HUES64 (cell line): ENCODE measurements around the gene FTSJ3. TPM values are rescaled to one million over a fixed set of nuclear protein-coding genes. Genes with fewer than 3 reads are reported as not detected.
A peak's percentile ranks its signal among the peaks of the same experiment; 100 is the strongest.
"Not testable (repeated sequence)": the region's sequence is repeated elsewhere in the genome, so short reads cannot be mapped to it uniquely, and the experiment has no call there.

Experiments used
- H3K27ac ChIP-seq: 2 replicates; pipeline ENCODE4 v1.7.0; 2013; ENCODE audit warnings: low read depth, low read length, inconsistent platforms
- H3K27me3 ChIP-seq: 2 replicates; pipeline ENCODE4 v1.6.1; 2013; ENCODE audit warnings: mild to moderate bottlenecking, low read length; ENCODE audit not compliant: insufficient read depth
- H3K36me3 ChIP-seq: 2 replicates; pipeline ENCODE4 v1.6.1; 2013; ENCODE audit warnings: mild to moderate bottlenecking, low read length; ENCODE audit not compliant: insufficient read depth
- H3K4me1 ChIP-seq: 2 replicates; pipeline ENCODE4 v1.6.1; 2013; ENCODE audit warnings: mild to moderate bottlenecking, low read length, moderate library complexity; ENCODE audit not compliant: insufficient read depth
- H3K4me3 ChIP-seq: 2 replicates; pipeline ENCODE4 v1.5.1; 2013; ENCODE audit warnings: mild to moderate bottlenecking, low read length, moderate library complexity
- H3K9ac ChIP-seq: 2 replicates; pipeline ENCODE4 v1.6.1; 2013; ENCODE audit warnings: mild to moderate bottlenecking, low read depth, low read length
- H3K9me3 ChIP-seq: 2 replicates; pipeline ENCODE4 v1.6.1; 2013; ENCODE audit warnings: low read depth, low read length; ENCODE audit not compliant: insufficient read depth
- WGBS: fragments of 150-250, 120-280 bp; methylation state at CpG from one replicate; pipeline ENCODE4 v1.1.7; 2013; ENCODE audit warnings: missing lambda C conversion rate; 5-methylcytosine and 5-hydroxymethylcytosine counted together
- polyA plus RNA-seq, 2 experiments: library from polyadenylated mRNA; stranded (reverse); fragments of 50-300 nt; gene quantifications; one replicate each; pipeline ENCODE4 v1.2.3, GENCODE V29; 2013

FTSJ3 gene, protein sequence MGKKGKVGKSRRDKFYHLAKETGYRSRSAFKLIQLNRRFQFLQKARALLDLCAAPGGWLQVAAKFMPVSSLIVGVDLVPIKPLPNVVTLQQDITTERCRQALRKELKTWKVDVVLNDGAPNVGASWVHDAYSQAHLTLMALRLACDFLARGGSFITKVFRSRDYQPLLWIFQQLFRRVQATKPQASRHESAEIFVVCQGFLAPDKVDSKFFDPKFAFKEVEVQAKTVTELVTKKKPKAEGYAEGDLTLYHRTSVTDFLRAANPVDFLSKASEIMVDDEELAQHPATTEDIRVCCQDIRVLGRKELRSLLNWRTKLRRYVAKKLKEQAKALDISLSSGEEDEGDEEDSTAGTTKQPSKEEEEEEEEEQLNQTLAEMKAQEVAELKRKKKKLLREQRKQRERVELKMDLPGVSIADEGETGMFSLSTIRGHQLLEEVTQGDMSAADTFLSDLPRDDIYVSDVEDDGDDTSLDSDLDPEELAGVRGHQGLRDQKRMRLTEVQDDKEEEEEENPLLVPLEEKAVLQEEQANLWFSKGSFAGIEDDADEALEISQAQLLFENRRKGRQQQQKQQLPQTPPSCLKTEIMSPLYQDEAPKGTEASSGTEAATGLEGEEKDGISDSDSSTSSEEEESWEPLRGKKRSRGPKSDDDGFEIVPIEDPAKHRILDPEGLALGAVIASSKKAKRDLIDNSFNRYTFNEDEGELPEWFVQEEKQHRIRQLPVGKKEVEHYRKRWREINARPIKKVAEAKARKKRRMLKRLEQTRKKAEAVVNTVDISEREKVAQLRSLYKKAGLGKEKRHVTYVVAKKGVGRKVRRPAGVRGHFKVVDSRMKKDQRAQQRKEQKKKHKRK
- polyA plus RNA-seq (2013, experiment 1 of 2) = 41.7 TPM
- 33.7 TPM for polyA plus RNA-seq (2013, experiment 2 of 2)

DNA sequence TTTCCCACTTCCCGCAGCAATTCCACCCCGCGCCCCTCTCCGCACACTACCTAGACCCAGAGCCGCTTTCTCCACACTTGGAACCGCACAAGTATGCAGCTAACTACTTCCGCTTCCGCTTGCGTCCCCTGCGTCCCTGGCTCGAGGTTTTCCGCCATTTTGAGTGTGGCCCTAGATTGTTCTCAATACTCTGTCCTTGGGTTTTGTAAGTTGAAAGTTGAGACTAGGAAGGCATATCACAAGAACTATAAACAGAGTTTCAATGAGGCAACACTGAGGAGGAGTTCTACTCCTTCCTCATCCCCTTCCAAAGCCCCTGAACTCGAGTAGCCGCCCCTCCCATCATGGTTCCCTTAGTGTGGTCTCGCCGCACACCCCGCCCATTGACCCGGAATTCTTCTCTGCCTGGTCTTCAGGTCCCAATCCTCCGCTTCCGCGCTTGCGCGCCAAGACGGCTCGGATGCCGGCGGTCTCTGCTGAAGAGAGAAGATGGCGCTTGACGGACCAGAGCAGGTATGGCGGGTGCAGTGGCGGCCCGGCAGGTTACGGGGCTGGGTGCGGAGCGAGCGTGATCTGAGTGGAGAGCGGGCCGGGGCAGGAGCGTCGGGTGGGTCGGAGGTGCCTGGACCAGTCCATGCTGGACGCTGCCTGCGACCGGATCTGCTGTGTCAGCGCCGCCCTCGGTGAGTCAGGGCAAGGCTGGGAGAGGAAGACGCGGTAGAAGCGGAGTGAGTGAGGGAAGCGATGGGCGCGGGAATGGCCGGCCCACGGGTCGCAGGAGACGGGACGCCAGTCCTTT is at the start of gene FTSJ3, which contains the start of gene PSMC5:
Gene FTSJ3, minus strand, starts transcription at position 662 of the 799 bp plus-strand sequence. CDS start 761 bp downstream, outside the sequence.
Gene PSMC5, plus strand, starts transcription at position 430 of the 799 bp plus-strand sequence. Its CDS starts 60 bp downstream, at position 490.
- H3K36me3 ChIP-seq = peaks cover 77% of the 10 kb centered on the region
- H3K4me3 ChIP-seq = peak within 1 kb of the TSS; percentile 95
- H3K4me1 ChIP-seq = peaks cover 6% of the 10 kb centered on the region; the same call in 1 of the 2 replicates
- no peaks in the 10 kb centered on the region for H3K9me3 ChIP-seq
- no peaks in the 10 kb centered on the region for H3K27me3 ChIP-seq
- H3K9ac ChIP-seq = peak within 1 kb of the TSS; percentile 96
- peak within 1 kb of the TSS; percentile 96 for H3K27ac ChIP-seq
- under 1% methylated on average over 58 of the region's 58 CpGs for WGBS

DNA sequence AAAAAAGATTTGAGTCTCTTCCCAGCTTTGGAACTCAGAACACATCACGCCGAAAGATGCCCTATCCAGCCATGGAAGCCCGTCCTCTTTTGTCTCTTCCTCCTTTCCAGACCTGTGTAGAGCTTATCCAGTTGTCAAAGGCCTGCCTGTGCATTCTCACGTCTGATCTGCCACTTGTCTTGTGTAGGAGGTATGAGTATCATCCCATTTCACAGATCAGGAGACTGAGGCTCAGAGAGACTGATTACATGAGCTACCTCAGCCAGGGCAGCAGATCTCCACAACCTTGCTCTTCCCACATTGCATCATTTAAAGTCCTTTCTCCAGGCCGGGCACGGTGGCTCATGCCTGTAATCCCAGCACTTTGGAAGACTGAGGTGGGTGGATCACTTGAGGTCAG is 47.2 kb upstream of the FTSJ3 start:
- H3K9me3 ChIP-seq, H3K27ac ChIP-seq, H3K4me3 ChIP-seq, H3K27me3 ChIP-seq, H3K36me3 ChIP-seq, H3K4me1 ChIP-seq, H3K9ac ChIP-seq: not testable (repeated sequence)
- 90% methylated on average over 6 of the region's 6 CpGs for WGBS

DNA sequence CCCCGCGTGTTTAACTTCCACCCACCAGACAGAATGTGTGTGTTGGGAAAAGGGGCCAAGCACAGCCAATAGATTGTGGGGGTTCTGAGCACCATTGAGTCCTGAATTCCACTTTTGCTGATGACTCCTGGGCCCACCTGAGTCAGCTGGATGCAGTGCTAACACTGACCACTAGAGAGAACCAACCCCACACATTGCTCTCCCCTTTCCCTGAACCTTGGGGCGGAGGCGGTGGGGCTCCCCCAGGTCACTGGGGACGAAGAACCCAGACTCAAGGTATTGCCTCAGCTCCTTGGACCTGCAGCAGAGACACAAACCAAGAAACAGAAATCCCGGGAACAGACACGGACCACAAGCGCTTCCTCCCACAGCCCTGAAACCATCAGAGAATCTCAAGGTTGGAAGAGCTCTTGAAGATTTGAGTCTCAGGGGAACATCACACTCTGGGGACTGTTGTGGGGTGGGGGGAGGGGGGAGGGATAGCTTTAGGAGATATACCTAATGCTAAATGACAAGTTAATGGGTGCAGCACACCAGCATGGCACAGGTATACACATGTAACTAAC is 46.7 kb upstream of the FTSJ3 start:
- H3K9me3 ChIP-seq, H3K4me3 ChIP-seq, H3K36me3 ChIP-seq, H3K27me3 ChIP-seq, H3K4me1 ChIP-seq, H3K9ac ChIP-seq, H3K27ac ChIP-seq: not testable (repeated sequence)
- WGBS = 78% methylated on average over 6 of the region's 8 CpGs

DNA sequence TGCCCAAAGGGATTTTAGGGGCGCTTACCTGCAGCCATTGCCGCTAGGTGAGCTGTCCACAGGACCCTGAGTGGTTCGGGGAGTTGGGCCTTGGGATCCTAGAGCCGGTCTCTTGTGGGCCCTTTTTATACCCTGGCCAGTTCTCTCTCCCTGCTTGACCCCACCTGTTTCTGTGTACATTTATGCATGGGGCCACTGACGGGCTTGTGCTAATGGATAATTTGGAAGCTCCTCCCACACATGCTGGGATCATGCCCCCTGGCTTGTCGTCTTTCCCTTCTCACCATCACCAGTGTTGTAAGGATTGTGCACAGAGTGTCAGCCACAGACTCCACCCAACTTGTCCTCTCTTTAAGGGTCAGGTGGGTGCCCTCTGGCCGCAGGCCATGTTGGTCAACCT is 46.1 kb upstream of the FTSJ3 start, which contains the start of gene CSH2:
Gene CSH2, minus strand, starts transcription at position 101 of the 400 bp plus-strand sequence. Its CDS starts 63 bp downstream, at position 38.
- H3K36me3 ChIP-seq, H3K9ac ChIP-seq, H3K27me3 ChIP-seq, H3K9me3 ChIP-seq, H3K4me1 ChIP-seq, H3K4me3 ChIP-seq, H3K27ac ChIP-seq: not testable (repeated sequence)
- 97% methylated on average over 3 of the region's 7 CpGs for WGBS

DNA sequence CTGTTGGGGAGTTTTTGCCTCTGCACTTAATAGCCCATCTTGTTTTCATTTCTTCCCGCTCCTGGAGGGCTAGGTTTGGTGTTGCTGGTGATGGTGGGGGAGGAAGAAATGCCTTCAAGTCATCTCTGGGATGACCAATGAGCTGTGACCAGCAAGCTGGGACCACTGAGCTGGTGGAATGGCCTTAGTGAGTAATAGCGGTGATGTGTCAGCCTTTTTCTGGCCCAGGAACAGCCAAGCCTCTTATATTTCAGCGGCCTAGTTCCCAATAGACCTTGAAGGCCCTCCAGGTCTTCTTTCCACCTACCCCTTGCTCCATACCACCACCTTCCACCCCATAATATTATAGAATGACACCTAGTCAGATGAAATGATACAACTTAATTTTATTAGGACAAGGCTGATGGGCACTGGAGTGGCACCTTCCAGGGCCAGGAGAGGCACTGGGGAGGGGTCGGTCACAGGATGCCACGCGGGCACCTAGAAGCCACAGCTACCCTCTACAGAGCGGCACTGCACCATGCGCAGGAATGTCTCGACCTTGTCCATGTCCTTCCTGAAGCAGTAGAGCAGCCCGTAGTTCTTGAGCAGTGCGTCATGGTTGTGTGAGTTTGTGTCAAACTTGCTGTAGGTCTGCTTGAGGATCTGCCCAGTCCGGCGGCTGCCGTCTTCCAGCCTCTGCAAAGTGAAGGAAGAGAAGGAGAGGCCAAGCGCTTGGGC is 44.3 kb upstream of the FTSJ3 start:
- H3K4me3 ChIP-seq, H3K9me3 ChIP-seq, H3K36me3 ChIP-seq, H3K27ac ChIP-seq, H3K4me1 ChIP-seq, H3K27me3 ChIP-seq, H3K9ac ChIP-seq: not testable (repeated sequence)
- WGBS = 94% methylated on average over 9 of the region's 15 CpGs

DNA sequence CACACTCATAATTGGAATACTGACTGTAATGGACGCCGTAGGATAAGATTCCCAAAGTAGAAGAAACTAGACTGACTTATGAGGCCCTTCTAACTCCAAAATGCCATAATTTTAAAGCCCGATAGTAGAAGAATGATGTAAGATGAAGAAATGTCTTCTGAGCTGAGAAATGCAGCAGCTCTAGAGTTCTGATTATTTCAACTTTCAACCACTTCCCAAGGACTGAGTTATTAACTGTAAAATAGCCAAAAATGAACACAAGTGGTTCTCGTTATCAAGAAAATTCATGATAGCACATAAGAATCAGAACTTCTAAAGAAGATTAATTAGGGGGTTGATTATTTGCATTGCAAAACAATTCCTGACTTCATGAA is 42.8 kb upstream of the FTSJ3 start:
- not testable (repeated sequence) for H3K9me3 ChIP-seq, H3K9ac ChIP-seq, H3K36me3 ChIP-seq, H3K27ac ChIP-seq, H3K4me3 ChIP-seq, H3K27me3 ChIP-seq, H3K4me1 ChIP-seq
- WGBS = 100% methylated on average over 3 of the region's 4 CpGs

DNA sequence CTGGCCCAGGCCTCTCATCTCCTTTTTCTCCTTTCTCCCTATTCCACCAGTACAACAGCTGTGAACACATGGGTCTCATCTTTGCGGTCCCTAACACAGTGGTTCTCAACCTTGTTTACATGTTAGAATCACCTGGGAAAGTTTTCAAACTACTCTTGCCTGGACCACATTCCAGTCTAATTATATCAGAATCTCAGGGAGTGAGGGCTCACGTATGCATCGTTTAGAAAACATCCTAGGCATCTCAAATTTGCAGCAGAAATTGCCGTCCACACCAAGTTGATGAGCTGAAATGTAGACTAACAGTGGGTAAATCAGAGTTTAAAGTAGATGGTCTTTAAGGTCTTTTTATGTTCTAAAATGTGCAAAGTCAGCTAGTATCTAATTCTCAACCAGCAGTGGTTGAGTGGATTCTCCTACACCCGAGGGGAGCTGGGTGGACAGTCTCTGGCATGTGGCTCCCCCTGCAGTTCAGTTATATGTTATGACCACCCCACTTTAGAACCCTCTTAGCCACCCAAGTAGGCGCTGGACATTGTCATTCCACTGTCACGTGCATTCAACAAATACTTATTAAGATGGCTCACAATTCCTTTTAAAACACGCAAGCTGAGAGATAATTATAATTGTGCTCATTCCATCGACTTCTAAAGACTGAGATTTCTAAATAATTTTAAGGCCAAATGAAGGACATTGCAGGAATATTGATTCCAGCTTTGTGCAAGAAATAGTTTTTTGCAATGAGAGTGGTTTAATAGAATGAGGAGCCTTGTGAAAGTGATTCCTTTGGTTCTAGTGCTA is 42.2 kb upstream of the FTSJ3 start:
- H3K27ac ChIP-seq, H3K4me1 ChIP-seq, H3K9ac ChIP-seq, H3K9me3 ChIP-seq, H3K36me3 ChIP-seq, H3K27me3 ChIP-seq, H3K4me3 ChIP-seq: not testable (repeated sequence)
- WGBS = 58% methylated on average over 7 of the region's 9 CpGs

DNA sequence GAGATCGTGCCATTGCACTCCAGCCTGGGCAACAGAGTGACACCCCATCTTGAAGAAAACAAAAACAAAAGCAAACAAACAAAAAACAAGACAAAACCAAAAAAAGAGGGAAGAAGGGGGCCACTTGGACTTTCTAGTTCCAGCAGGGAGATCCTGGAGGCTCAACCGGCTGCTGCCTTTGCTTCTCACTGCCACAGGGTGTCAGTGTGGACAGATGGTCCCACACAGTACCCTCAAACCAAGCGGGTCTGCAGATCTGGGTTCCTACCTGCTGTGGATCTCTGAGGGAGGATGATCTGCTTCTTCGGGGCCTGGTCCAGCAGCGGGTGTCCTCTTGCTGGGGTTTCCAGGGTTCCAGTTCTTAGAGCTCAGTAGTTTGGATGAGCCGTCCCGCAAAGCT is 39.2 kb upstream of the FTSJ3 start:
- H3K27ac ChIP-seq, H3K4me1 ChIP-seq, H3K9me3 ChIP-seq, H3K27me3 ChIP-seq, H3K4me3 ChIP-seq, H3K36me3 ChIP-seq, H3K9ac ChIP-seq: not testable (repeated sequence)
- 78% methylated on average over 5 of the region's 7 CpGs for WGBS

DNA sequence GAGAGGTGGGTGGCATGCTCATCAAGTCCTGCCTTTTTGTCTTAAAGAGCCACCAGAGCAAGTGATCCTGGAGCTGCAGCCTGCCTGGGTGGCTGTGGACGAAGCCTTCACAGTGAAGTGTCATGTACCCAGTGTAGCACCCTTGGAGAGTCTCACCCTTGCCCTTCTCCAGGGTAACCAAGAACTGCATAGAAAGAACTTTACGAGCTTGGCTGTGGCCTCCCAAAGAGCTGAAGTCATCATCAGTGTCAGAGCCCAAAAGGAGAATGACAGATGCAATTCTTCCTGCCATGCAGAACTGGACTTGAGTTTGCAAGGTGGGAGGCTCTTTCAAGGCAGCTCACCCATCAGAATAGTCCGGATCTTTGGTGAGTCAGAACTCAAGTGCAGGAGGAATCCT is 31.8 kb upstream of the FTSJ3 start:
- H3K9me3 ChIP-seq = no peaks in the 10 kb centered on the region
- no peak overlapping the region for H3K9ac ChIP-seq
- H3K36me3 ChIP-seq = no peaks in the 10 kb centered on the region
- H3K27ac ChIP-seq = no peak overlapping the region
- no peak overlapping the region for H3K4me3 ChIP-seq
- H3K4me1 ChIP-seq = no peaks in the 10 kb centered on the region
- peaks cover 3% of the 10 kb centered on the region; the same call in 1 of the 2 replicates for H3K27me3 ChIP-seq
- WGBS = 73% methylated on average over 3 of the region's 3 CpGs

DNA sequence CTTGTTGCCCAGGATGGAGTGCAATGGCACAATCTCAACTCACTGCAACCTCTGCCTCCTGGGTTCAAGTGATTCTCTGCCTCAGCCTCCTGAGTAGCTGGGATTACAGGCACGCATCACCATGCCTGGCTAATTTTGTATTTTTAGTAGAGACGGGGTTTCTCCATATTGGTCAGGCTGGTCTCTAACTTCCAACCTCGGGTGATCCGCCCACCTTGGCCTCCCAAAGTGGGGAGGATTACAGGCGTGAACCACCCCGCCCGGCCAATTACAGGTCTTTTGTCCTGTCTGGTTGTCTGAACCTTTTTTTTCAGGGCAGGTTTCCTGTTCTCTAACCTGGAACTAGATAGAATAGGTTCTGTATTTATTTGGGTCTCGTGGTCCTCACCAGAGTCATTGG is 29.0 kb upstream of the FTSJ3 start:
- H3K9me3 ChIP-seq, H3K9ac ChIP-seq, H3K4me1 ChIP-seq, H3K4me3 ChIP-seq, H3K27me3 ChIP-seq, H3K36me3 ChIP-seq, H3K27ac ChIP-seq: not testable (repeated sequence)
- 90% methylated on average over 7 of the region's 8 CpGs for WGBS
